DMS53 (cell line): ENCODE results near the gene PRSS3.
"Not testable (repeated sequence)": the region's sequence is repeated elsewhere in the genome, so short reads cannot be mapped to it uniquely, and the experiment has no call there.

Experiments used
- DNase-seq: peaks from one replicate; lab custom pipeline; 2025; lab: John Stamatoyannopoulos, UW

Gene PRSS3

DNA sequence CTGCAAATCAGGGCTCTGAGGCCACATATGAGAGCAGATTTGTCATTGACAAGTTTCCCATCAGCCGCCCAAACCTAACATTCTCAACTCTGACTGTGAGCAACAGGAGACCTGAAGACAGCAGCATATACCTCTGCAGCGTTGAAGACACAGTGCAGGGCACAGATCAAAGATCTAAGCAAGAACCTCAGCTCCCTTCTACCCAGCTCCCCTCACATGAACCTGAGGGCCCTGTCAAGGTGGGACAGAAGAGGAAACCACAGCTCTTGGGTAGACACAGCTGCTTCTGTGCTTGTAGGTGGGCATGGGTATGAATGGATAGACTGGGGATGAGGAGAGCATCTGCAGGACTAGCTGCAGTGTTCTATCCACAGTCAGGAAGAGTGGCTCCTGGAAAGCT, 8.7 kb upstream of the PRSS3 start:
- no peak for DNase-seq

DNA sequence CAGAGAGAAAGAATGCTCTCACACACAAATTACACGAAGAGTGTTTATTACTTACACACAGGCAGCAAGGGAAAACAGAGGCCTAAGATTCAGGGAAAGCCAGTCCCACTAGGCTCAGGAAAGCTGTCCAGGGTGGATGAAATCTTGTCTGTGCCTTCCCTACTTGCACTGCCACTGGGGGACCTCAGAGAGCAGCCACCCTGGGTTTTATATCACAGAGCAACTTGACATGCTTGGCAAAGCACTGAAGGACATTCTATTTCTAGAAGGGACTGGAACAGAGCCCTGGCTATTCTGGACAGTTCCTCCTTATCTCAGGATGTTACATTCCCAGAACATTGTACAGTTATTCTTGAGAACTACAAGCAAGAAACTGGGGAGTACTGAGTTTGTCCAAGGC, 7.5 kb upstream of the PRSS3 start:
- peak; percentile 24 for DNase-seq

GRCh38 chr9:33789429-33789828, 5.9 kb upstream of the PRSS3 start:
- DNase-seq, result not testable (repeated sequence)

DNA sequence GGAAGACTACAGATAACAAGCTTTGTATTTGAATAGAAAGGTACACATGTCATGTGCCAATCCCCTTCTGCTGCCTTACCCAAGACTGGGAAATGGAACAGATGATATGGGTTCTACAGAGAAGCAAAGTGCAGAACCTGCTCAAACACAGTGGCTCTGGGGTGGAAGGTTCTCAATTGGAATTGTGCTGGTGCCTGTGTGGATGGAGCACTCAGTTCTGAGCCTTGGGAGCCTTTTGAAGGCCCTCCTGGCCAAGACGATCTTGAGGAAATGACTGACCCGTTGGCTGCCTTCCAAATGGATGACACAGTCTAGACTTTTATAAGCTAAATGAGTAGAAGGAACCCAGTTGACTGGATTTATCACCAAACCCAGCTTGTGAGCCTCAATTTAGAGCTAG, 4.2 kb upstream of the PRSS3 start:
- DNase-seq, result peak; percentile 19

DNA sequence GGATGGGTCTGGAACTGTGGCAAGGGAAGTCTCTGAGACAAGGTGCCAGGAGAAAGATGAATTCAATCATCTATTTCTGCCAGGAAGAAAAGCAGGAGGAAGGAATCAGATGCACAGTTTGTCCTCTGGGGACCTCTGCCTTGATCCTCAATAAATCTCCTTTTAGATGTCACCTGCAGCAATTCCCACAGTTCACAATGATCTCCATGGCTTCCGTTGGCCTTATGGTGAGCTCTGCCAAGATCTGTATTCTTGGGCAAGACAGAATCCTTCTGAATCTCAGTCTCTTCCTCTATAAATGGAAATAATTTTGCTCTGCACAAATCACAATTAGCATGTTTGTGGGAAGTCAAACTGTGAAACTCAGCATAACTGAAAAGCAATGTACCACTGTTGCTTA, 1.9 kb upstream of the PRSS3 start:
- not testable (repeated sequence) for DNase-seq

GRCh38 chr9:33794560-33794959, 801 bp upstream of the PRSS3 start:
- DNase-seq, result peak; percentile 90

- DNase-seq, result no peak
These were observed 458 bp downstream of the PRSS3 start for GRCh38 chr9:33795819-33796218.

GRCh38 chr9:33796679-33797078, 1.3 kb downstream of the PRSS3 start:
- DNase-seq, result not testable (repeated sequence)

DNA sequence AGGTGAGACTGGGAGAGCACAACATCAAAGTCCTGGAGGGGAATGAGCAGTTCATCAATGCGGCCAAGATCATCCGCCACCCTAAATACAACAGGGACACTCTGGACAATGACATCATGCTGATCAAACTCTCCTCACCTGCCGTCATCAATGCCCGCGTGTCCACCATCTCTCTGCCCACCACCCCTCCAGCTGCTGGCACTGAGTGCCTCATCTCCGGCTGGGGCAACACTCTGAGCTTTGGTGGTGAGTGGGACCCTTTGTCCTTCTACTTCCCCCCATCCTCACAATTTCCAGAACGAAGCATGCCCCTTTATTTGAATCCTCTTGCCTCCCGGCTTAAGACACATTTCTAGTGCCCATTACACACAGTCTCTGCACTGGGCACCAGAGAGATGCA, 2.5 kb downstream of the PRSS3 start:
- DNase-seq, result no peak

- DNase-seq, result no peak
These were observed 3.2 kb downstream of the PRSS3 start for GRCh38 chr9:33798545-33798944.

- DNase-seq, result no peak
These were observed 4.8 kb downstream of the PRSS3 start for GRCh38 chr9:33799928-33800704.

DNA sequence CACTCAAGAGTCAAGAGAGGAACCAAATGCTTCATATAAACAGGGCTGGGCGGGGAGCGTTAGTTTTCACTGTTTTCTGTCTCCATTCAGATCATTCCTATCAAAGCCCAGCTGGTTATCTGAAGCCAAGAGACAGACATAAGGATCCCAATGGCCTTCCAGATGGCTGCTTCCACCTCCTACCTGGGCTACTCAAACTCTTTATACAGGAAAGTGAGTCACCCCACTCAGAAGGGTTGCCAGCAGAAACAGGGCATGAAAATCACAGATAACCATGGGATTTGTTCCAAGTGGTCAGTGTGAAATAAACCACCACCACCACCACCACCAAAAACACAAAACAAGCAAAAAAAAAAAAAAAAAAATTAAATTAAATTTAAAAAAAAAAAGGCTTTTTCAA, 5.5 kb downstream of the PRSS3 start:
- peak; percentile 62 for DNase-seq

GRCh38 chr9:33801943-33802500, 6.7 kb downstream of the PRSS3 start:
- not testable (repeated sequence) for DNase-seq

- not testable (repeated sequence) for DNase-seq
These were observed 8.8 kb downstream of the PRSS3 start for GRCh38 chr9:33804196-33804595.

DNA sequence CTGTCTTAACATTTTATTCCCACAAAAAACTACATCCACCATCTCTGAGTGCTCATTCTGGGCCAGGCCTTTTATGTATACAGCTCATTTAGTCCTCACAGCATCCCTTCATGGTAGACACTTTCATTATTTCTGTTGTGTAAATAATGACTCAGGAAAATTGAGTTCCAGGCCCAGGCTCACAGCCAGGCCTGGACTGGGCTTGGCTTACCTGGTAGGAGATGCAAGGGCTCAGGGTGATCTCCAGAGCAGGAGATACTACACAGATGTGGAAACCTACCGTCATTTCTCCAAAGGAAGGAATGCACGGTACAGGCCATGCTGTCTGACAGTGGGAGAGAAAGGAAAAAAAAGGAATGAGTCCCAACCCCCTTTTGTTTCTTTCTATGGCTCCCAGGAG, 11.8 kb downstream of the PRSS3 start:
- DNase-seq, result peak; percentile 85

- DNase-seq, result peak; percentile 22
These were observed 13.6 kb downstream of the PRSS3 start for GRCh38 chr9:33808979-33809322.

GRCh38 chr9:33809506-33809905, 14.1 kb downstream of the PRSS3 start:
- DNase-seq, result no peak

GRCh38 chr9:33813712-33814641, 18.6 kb downstream of the PRSS3 start:
- DNase-seq, result peak; percentile 69

GRCh38 chr9:33815781-33816180, 20.4 kb downstream of the PRSS3 start:
- DNase-seq, result peak; percentile 6

DNA sequence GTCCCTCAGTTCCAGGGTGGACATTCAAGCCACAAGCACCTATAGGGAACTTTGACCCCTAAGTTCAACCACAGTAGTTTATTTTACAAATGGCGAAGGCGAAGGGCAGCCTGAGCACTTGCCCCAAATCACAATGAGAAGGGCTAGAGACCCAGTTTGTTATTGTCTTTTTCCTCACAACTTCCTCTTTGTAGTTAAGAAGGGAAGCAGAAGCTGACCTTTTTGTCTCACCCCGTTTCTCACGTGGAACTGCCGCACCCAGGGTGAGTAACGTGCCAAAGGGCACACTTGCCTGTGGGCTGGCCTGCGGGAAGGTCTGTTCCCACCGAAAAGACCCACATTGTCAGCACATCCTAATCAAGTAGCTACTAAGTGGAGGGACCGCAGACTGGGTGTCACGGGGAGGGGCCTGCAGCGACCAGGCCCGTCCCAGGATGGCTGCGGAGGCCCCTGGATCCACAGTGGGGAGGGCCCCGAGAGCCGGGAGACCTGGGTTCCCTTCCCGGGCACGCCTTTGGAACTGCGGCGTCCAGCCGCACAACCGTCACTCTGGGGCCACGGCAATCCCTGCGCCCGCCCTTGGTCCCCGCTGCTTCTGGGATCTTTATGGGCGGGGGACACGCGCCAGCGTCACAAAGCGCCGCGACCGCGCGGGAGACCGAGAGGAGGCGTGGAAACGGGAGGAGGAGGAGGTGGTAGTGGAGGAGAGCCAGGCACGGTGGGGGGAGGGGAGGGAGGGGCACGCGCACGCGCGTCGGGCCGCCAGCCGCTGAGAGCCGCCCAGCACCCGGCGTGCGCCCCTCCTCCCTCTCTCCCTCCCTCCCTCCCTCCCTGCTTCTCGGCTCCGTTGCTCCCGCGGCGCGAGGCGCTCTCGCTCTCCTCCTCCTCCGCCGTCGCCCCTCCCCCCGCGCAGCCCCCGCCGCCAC, 21.2 kb downstream of the PRSS3 start, which contains the start of gene UBE2R2:
Gene UBE2R2, plus strand, starts transcription at position 834 of the 926 bp plus-strand sequence. CDS start 598 bp downstream, outside the sequence.
- DNase-seq, result peak; percentile 94

DNA sequence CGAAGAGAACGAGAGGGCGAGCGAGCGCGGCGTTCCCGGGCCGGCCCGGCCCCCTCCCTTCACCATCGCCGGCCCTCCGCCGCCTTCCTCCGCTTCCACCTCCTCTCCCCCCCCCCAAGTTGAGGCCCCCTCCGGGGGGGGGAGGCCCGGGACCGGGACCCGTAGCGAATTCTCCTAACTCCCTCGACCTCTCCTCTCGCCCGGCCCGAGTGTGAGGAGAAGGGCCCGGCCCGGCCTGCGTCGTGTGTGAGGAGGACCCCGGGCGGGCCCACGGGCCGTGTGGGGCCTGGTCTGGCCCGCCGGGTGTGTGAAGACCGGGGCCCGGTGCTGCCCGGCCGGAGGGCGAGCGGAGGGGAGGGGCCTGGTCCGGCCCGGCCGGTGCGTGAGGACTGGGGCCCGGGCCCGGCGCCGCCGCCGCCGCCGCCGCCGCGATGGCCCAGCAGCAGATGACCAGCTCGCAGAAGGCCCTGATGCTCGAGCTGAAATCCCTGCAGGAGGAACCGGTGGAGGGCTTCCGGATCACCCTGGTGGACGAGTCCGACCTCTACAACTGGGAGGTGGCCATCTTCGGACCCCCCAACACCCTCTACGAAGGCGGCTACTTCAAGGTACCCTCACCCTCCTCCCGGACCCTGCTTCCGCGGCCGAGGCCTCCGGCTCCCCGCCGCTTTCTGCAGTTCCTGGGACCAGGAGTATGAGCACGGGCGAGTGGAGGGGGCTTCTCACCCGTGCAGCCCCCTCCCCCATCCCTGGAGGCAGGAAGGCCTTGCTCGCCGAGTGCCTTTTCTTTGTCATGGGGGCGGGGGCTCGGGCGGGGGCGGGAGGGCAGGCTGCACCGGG, 22.2 kb downstream of the PRSS3 start:
- peak; percentile 73 for DNase-seq
